C4-2B (cell line): ENCODE measurements around the gene EVI5L.

Experiments
- H3K27ac ChIP-seq: fragments of 450-650 bp; 2 replicates; pipeline ENCODE4 v1.5.1; 2017
- ZFX ChIP-seq: fragments of 450-650 bp; IDR thresholded peaks from 2 replicates; pipeline ENCODE4 v1.6.1; 2017
- TF ChIP-seq, protein P1 (sequence below): fragments of 450-650 bp; conservative IDR thresholded peaks from 2 replicates; pipeline ENCODE4 v1.5.1; 2017; ENCODE audit warnings: mild to moderate bottlenecking

The EVI5L gene

GRCh38 chr19:7868326-7868670 is 38.3 kb downstream of the EVI5L start:
- peak overlapping the region; percentile 65 for H3K27ac ChIP-seq
- TF ChIP-seq ZFX: no peak
- TF ChIP-seq, protein P1, sequence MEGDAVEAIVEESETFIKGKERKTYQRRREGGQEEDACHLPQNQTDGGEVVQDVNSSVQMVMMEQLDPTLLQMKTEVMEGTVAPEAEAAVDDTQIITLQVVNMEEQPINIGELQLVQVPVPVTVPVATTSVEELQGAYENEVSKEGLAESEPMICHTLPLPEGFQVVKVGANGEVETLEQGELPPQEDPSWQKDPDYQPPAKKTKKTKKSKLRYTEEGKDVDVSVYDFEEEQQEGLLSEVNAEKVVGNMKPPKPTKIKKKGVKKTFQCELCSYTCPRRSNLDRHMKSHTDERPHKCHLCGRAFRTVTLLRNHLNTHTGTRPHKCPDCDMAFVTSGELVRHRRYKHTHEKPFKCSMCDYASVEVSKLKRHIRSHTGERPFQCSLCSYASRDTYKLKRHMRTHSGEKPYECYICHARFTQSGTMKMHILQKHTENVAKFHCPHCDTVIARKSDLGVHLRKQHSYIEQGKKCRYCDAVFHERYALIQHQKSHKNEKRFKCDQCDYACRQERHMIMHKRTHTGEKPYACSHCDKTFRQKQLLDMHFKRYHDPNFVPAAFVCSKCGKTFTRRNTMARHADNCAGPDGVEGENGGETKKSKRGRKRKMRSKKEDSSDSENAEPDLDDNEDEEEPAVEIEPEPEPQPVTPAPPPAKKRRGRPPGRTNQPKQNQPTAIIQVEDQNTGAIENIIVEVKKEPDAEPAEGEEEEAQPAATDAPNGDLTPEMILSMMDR: no peak

DNA sequence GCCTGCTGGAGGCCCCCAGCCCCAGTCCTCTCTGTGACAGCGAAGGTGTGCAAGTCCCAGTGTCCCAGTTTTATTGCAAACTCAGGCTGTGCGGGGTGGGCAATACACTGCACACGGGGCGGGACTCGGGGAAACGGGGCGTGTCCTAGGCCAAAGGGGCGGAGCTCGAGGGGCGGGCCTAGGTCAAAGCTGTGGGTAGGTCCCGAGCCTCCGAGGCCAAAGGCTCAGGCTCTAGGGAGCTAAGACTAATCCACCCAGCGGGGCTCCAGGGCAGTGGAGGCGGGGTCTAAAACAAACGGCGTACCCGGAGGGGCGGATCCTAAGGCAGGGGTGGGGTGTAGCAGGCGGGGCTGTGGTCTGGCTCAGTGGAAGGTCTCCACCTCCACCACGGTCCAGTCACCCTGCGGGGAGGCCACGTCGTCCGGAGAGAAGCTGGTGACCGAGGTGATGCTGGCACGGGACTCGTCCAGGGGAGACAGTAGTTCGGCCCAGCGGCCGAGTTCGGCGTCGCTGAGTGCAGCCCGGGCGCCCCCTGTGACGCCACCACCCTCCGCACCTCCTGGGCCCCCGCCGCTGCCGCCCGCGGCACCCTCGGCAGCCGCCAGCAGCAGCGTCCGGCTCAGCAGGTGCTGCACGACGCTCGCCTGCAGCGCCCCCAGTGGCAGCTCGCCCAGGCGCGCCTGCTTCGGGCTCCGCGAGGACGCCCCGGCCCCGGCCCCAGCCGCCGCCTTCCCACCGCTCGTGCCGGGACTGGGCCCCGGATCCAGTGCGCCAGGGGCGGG is 38.8 kb downstream of the EVI5L start:
- no peak for TF ChIP-seq ZFX
- TF ChIP-seq, protein P1: peak; percentile 88

DNA sequence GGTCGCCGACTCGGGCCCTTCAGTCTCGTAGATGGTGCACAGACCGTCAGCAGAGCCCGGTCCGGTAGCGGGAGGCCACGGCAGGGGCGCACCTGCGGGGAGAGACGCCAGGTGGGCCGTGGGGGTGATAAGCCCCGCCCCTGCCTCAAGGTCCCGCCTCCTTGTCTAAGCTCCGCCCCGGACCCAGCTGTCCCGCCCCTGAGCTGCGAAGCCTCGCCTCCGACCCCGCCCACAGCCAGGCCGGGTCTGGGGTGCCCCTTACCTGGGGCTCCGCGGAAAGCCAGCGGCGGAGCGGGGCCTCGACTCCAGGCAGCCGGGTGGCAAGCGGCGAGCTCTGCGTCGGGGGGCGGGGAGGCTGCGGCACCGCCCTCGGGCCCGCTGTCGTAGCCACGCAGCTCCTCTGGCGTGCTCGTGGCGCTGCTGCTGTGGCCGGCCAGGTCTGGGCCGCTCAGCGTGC is 39.5 kb downstream of the EVI5L start:
- peak overlapping the region; percentile 65 for H3K27ac ChIP-seq
- TF ChIP-seq, protein P1: no peak; the same call in 1 of the 2 replicates
- no peak for TF ChIP-seq ZFX

More for the DNA sequence above, 38.8 kb downstream of the EVI5L start:
- peak overlapping the region; percentile 65 for H3K27ac ChIP-seq

DNA sequence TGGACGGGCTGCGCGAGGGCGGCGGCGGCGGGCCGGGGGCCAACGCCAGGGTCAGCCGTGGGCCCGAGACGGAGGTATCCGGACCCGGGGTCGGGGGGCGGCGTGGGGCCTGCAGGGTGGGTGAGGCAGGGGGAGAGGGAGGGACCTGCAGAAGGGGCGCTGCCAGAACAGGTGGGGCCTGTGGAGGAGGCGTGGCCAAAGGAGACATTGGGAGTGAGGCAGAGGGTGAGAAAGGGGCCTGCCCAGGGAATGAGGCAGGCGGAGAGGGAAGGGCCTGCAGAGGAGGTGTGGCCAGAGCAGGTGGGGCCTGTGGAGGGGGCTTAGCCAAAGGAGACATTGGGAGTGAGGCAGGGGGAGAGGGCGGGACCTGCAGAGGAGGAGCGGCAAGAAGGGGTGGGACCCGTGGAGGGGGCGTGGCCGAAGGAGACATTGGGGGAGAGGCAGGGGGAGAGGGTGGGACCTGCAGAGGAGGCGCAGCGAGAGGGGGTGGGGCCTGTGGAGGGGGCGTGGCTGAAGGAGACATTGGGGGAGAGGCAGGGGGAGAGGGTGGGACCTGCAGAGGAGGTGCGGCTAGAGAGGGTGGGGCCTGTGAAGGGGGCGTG is 40.0 kb downstream of the EVI5L start:
- peak overlapping the region; percentile 65 for H3K27ac ChIP-seq
- TF ChIP-seq, protein P1: no peak
- no peak for TF ChIP-seq ZFX

DNA sequence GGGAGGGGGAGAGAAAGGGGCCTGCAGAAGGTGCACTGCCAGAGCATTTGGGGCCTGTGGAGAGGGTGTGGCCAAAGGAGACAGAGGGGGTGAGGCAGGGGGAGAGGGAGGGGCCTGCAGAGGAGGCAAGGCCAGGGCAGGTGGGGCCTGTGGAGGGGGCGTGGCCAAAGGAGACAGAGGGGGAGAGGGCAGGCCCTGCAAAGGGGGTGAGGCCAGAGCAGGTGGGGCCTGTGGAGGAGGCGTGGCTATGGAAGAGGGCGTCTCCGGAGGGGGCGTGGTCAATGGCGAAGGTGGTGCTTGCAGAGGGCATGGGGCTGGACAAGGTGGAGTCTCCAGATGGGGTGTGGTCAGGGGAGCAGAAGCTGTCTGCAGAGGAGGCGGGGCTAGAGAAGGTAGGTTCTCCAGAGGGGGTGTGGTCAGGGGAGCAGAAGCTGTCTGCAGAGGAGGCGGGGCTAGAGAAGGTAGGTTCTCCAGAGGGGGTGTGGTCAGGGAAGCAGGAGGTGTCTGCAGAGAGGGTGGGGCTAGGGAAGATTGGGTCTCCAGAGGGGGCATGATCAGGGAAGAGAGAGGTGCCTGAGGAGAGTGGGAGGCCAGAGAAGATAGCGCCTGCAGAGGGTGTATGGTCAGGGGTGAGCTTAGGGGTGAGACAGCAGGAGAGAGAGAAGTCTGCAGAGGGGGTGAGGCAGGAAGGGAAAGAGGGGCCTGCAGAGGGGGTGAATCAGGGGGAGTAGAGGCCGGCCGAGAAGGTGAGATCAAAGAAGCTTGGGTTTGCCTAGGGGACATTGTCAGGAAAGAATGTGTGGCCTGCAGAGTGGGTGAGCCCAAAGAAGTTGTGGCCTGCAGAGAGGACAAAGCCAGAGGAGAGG is 40.8 kb downstream of the EVI5L start:
- TF ChIP-seq ZFX: no peak
- TF ChIP-seq, protein P1: no peak
- H3K27ac ChIP-seq: peak overlapping the region; percentile 57

GRCh38 chr19:7871437-7872305 is 41.7 kb downstream of the EVI5L start:
- no peak for TF ChIP-seq ZFX
- TF ChIP-seq, protein P1: no peak
- H3K27ac ChIP-seq: peak overlapping the region; percentile 57
